Smooth muscle cell (in vitro differentiated cells): ENCODE results near the gene PSAT1. TPM values are rescaled to one million over a fixed set of nuclear protein-coding genes. Genes with fewer than 3 reads are reported as not detected.

ENCODE experiments used
- DNase-seq: peaks from one replicate; lab custom pipeline; 2025; ENCODE audit not compliant: unreplicated experiment; lab: John Stamatoyannopoulos, UW
- H2AFZ ChIP-seq: fragments of 200-600 bp; sonication (generic); 2 replicates; pipeline ENCODE4 v1.6.0; 2016; ENCODE audit warnings: antibody characterized with exemption, low read depth, mild to moderate bottlenecking
- H3F3A ChIP-seq: fragments of 200-600 bp; sonication (generic); 2 replicates; pipeline ENCODE4 v1.6.0; 2017; ENCODE audit warnings: antibody characterized with exemption, low read depth
- H3K27ac ChIP-seq: fragments of 200-600 bp; sonication (generic); 2 replicates; pipeline ENCODE4 v1.5.1; 2016; ENCODE audit warnings: low read depth, mild to moderate bottlenecking
- H3K27me3 ChIP-seq: fragments of 200-600 bp; sonication (generic); 2 replicates; pipeline ENCODE4 v1.6.1; 2016; ENCODE audit warnings: low read depth, mild to moderate bottlenecking
- H3K36me3 ChIP-seq: fragments of 200-600 bp; sonication (generic); 2 replicates; pipeline ENCODE4 v1.5.1; 2016; ENCODE audit warnings: low read depth
- H3K4me1 ChIP-seq: fragments of 200-600 bp; sonication (generic); 2 replicates; pipeline ENCODE4 v1.5.1; 2016; ENCODE audit warnings: low read depth
- H3K4me2 ChIP-seq: fragments of 200-600 bp; sonication (generic); 2 replicates; pipeline ENCODE4 v1.6.0; 2016; ENCODE audit warnings: mild to moderate bottlenecking
- H3K4me3 ChIP-seq: fragments of 200-600 bp; sonication (generic); 2 replicates; pipeline ENCODE4 v1.5.1; 2016; ENCODE audit warnings: mild to moderate bottlenecking
- H3K79me2 ChIP-seq: fragments of 200-600 bp; sonication (generic); 2 replicates; pipeline ENCODE4 v1.6.0; 2016; ENCODE audit warnings: low read depth, mild to moderate bottlenecking
- H3K9ac ChIP-seq: fragments of 200-600 bp; sonication (generic); 2 replicates; pipeline ENCODE4 v1.6.0; 2016; ENCODE audit warnings: low read depth
- H3K9me3 ChIP-seq: fragments of 200-600 bp; sonication (generic); replicated peaks from 2 replicates; pipeline ENCODE4 v1.5.1; 2016; ENCODE audit warnings: low read depth
- H4K20me1 ChIP-seq: fragments of 200-600 bp; sonication (generic); 2 replicates; pipeline ENCODE4 v1.6.0; 2016; ENCODE audit warnings: low read depth
- CTCF ChIP-seq: fragments of 200-600 bp; sonication (generic); IDR thresholded peaks from 2 replicates; pipeline ENCODE4 v1.5.1; 2017; ENCODE audit warnings: borderline replicate concordance, mild to moderate bottlenecking, antibody characterized with exemption; ENCODE audit not compliant: insufficient read depth, poor library complexity, severe bottlenecking
- WGBS: methylation state at CpG from one replicate; pipeline ENCODE4 v1.1.7; 2016; ENCODE audit warnings: low lambda C conversion rate; 5-methylcytosine and 5-hydroxymethylcytosine counted together
- polyA plus RNA-seq: library from polyadenylated mRNA; unstranded; fragments of >200 nt; fragmentation: Nextera tagmentation; extraction: Ambion mirVana; gene quantifications from 2 replicates; pipeline ENCODE4 v1.2.1, GENCODE V29; 2016
- total RNA-seq: library from RNA; depleted of rRNA; stranded (reverse); fragments of >200 nt; gene quantifications from 2 replicates; pipeline ENCODE4 v1.2.3, GENCODE V29; 2014

The PSAT1 gene
- total and polyA plus RNA-seq, 2 experiments from 2014 or later, result 70.6 to 85.1 TPM

- Histone ChIP-seq H3K27me3 (no peaks in the 10 kb centered on the region), H3K9me3 (no peaks in the 10 kb centered on the region), H4K20me1 (no peaks in the 10 kb centered on the region), H3K36me3 (no peaks in the 10 kb centered on the region), H3K4me2 (no peak overlapping the region), H3K4me1 (peaks cover 13% of the 10 kb centered on the region), H3F3A (peaks cover 7% of the 10 kb centered on the region), H2AFZ (no peak overlapping the region), H3K9ac (no peak overlapping the region), H3K79me2 (peaks cover under 1% of the 10 kb centered on the region), H3K4me3 (no peak overlapping the region), H3K27ac (no peak overlapping the region)
- 66% methylated on average over 6 of the region's 6 CpGs for WGBS
- no peak for DNase-seq
- TF ChIP-seq CTCF, result no peak
Measured at GRCh38 chr9:78292026-78292425, 4.9 kb upstream of the PSAT1 start.

GRCh38 chr9:78292716-78293497 is 4.0 kb upstream of the PSAT1 start:
- Histone ChIP-seq H3K4me3 (no peak overlapping the region), H4K20me1 (no peaks in the 10 kb centered on the region), H3K79me2 (peaks cover 9% of the 10 kb centered on the region), H2AFZ (no peak overlapping the region), H3K27me3 (no peaks in the 10 kb centered on the region), H3K36me3 (no peaks in the 10 kb centered on the region), H3F3A (peaks cover 7% of the 10 kb centered on the region), H3K9ac (no peak overlapping the region), H3K9me3 (no peaks in the 10 kb centered on the region), H3K27ac (no peak overlapping the region), H3K4me2 (no peak overlapping the region), H3K4me1 (peaks cover 13% of the 10 kb centered on the region)
- TF ChIP-seq CTCF, result no peak
- no peak for DNase-seq
- WGBS, result 86% methylated on average over 9 of the region's 9 CpGs

DNA sequence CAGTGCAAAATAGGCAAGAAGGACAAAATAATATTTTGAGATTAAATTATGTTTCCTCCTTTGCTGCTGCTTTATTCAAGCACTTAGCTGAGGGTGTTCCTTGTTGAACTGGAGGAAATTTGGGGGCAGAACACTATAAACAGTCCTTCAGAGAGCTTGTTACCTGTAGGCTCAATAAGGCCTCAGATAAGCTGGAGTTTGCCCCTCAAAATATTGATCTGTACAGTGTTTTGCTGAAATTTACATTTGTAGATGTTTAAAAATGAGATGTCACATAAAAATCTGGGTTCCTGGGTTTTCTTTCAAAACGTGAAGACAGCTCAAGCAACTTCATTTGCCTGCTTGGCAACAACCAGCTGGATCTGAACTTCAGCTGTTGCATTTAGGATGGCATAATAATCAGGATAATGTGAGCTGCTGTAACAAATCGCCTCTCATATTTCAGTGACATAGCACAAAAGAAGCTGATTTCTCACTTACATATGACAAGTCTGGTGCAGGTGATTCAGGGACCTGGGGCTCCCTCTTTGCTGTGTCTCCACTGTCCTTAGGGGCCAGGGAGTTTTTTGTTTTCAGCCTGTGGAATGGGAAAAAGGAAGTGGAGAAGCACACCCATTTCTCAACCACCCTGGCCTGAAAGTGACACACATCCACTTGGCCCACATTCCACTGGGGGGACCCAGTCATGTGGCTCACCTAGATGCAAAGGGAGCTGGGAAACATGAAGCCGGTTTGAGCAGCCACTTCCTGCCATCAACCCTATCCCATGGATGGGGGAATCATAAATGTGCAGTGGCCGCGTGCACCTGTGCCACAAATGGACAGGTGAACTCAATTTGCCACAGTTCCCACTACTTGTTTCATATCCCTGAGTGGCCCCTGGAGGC is 2.4 kb upstream of the PSAT1 start:
- H3K4me3 ChIP-seq, result no peak overlapping the region
- H4K20me1 ChIP-seq, result no peaks in the 10 kb centered on the region
- no peak for TF ChIP-seq CTCF
- H3K27me3 ChIP-seq, result no peaks in the 10 kb centered on the region
- peaks cover 7% of the 10 kb centered on the region for H3F3A ChIP-seq
- no peak overlapping the region for H2AFZ ChIP-seq
- no peak overlapping the region for H3K9ac ChIP-seq
- no peak overlapping the region for H3K4me2 ChIP-seq
- no peak for DNase-seq
- no peaks in the 10 kb centered on the region for H3K36me3 ChIP-seq
- H3K4me1 ChIP-seq, result peaks cover 13% of the 10 kb centered on the region
- 94% methylated on average over 5 of the region's 5 CpGs for WGBS
- peaks cover 23% of the 10 kb centered on the region for H3K79me2 ChIP-seq
- H3K9me3 ChIP-seq, result no peaks in the 10 kb centered on the region
- H3K27ac ChIP-seq, result no peak overlapping the region
